Fibroblast of villous mesenchyme (primary cell): ENCODE results near the gene SRGAP2C. TPM values are rescaled to one million over a fixed set of nuclear protein-coding genes. Genes with fewer than 3 reads are reported as not detected.
"Not testable (repeated sequence)": the region's sequence is repeated elsewhere in the genome, so short reads cannot be mapped to it uniquely, and the experiment has no call there.

Experiments used
- DNase-seq: peaks from one replicate; pipeline ENCODE4 v3.0.0-alpha.2; 2010; ENCODE audit warnings: low read depth
- H3K4me3 ChIP-seq: 2 replicates; pipeline ENCODE4 v1.5.1; 2011; ENCODE audit warnings: low read depth, mild to moderate bottlenecking, low read length
- total RNA-seq: library from RNA; depleted of rRNA; stranded (reverse); fragments of >200 nt; gene quantifications from 2 replicates; pipeline ENCODE4 v1.2.3, GENCODE V29; 2012

Gene SRGAP2C
- total RNA-seq, 1 donor = 15.1 TPM

DNA sequence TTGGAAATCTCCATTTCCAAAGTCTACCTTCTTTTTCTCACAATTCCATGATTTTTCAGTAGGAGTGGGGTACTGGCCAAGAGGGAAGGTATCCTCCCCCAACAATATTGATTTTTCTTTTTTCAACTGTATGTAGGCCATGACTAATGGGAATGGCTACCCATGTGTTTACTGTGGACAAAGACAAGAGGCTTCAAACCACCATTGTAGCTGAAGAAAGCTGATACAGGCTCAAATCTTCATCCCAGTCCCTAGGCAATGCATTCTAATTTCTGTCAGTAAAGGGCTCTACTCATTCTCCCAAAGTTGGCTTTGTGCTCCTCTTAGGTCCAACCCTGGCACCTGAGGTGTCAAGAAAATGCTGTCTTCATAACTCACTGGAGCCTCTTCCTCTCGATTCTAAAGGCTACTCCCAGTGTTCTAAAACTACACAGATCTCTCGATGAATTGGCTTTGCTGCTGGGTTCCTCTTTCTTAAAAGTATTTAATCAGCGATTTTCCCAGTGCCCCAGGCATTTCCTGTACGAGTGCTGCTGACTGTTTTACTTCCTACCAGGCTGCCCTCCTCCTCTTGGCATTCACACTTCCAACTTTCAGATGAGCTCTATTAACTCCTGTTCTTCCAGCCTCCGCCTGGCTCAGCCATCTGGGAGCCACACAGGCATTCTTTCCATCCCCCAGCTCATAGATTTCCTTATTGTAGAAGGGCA lies 171.1 kb downstream of the SRGAP2C start:
- DNase-seq, H3K4me3 ChIP-seq: not testable (repeated sequence)

- not testable (repeated sequence) for H3K4me3 ChIP-seq, DNase-seq
Observed at GRCh38 chr1:121356819-121357218, 172.0 kb downstream of the SRGAP2C start.

DNA sequence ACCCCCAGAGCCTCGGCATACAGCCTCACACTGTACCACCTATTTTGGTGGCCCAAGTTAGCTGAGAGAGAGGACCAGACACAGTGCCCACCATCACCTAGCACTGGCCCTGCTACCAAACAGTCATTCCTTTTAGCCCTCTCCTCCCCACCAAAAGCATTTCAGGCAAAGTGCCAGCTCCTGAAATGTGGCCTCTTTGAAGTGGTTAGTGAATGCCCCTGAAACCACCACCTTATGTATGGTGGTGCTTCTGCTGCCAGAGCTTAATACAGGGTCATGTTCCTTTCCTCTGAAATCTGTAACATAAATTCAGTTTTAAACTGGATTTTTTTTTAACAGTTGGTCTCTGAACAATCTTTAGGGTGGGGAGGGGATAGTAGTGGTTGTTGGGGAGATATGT lies 175.8 kb downstream of the SRGAP2C start:
- H3K4me3 ChIP-seq = not testable (repeated sequence)

GRCh38 chr1:121361451-121362233 lies 176.9 kb downstream of the SRGAP2C start:
- DNase-seq, H3K4me3 ChIP-seq: not testable (repeated sequence)

More for the DNA sequence above, 175.8 kb downstream of the SRGAP2C start:
- DNase-seq = not testable (repeated sequence)

GRCh38 chr1:121362234-121362883 lies 177.6 kb downstream of the SRGAP2C start:
- H3K4me3 ChIP-seq, DNase-seq: not testable (repeated sequence)

- not testable (repeated sequence) for H3K4me3 ChIP-seq, DNase-seq
Observed at GRCh38 chr1:121365316-121365715, 180.5 kb downstream of the SRGAP2C start.

DNA sequence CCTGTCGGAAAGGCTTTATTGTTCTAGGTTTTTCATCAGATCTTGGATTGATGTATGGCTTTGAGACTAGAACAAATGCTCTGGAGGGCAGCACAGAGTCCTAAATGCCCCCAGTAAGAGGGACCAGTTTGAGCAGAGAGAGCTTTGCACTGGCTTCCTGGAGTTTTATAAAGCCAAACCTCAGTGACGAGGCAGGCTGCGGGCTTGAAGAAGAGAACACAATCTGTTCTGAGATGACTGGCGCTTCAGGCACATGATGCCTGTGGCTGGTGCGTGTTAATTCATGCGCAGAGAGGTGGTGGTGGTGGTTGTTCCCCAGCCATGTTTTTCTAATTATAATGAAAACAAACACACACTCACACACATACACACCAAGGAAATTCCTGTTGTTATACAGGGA lies 180.9 kb downstream of the SRGAP2C start:
- DNase-seq, H3K4me3 ChIP-seq: not testable (repeated sequence)

DNA sequence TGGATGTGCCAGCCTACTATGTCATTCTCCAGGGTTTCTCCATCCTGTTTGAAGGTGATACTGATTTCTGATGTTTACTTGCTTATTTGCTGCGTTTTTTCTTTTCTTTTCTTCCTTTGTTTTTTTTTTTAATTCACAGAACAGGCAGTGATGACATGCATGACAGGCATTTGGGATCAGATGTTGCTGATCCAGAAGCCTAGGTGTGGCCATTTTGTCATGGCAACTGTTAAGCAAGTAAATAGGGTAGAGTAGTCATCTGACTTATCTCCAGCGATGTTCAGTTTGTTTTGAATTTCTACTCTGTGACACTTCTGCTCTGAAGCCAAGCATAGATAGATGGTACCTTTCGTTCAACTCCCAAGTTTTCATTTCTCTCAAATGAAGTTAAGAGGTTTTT lies 181.4 kb downstream of the SRGAP2C start:
- DNase-seq = not testable (repeated sequence)

DNA sequence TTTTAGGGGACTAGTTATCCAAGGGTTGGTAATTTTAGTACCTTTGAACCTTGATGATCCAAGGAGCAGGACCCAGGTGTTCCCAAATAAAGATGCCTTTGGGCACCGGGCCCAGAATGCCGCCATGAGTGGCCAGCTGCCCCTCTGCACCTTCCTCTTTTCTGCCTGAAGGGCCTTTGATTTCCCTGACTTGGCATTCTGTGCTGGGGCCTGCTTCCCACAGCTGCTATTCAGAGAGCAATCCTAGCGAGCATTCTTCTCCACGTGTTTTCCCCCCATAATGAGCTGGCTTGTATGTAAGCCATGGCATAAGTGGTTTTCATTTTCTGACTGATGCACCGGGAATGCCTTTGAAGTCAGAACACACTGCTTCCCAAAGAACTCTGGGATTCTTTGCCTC lies 184.1 kb downstream of the SRGAP2C start:
- DNase-seq, H3K4me3 ChIP-seq: not testable (repeated sequence)

More for the DNA sequence above, 181.4 kb downstream of the SRGAP2C start:
- not testable (repeated sequence) for H3K4me3 ChIP-seq

GRCh38 chr1:121369959-121370358 lies 185.2 kb downstream of the SRGAP2C start:
- not testable (repeated sequence) for H3K4me3 ChIP-seq

DNA sequence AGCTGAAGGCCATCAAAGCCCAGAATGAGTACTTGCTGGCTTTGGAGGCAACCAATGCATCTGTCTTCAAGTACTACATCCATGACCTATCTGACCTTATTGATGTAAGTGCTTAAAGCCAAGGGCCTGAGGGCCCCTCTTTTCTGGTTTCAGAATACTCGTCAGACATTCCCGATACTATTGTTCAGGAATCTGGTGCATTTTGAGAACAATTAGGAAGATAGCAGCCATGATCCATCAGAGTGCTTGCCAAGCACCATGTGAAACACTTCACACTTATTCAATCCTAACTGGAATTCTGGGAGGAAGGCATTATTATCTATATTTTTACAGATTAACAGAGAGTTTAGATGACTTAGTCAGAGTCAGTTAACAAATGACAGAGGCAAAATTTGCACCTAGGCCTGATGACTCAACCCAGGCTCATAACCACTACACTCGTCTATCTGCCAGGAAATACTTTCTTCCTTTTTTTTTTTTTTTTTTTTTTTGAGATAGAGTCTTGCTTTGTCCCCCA lies 190.1 kb downstream of the SRGAP2C start:
- DNase-seq = peak; percentile 4

More at GRCh38 chr1:121369959-121370358, 185.2 kb downstream of the SRGAP2C start:
- DNase-seq = not testable (repeated sequence)

GRCh38 chr1:121376986-121377385 lies 192.2 kb downstream of the SRGAP2C start:
- H3K4me3 ChIP-seq, DNase-seq: not testable (repeated sequence)

More for the DNA sequence above, 190.1 kb downstream of the SRGAP2C start:
- H3K4me3 ChIP-seq = not testable (repeated sequence)

GRCh38 chr1:121378757-121379156 lies 194.0 kb downstream of the SRGAP2C start:
- H3K4me3 ChIP-seq, DNase-seq: not testable (repeated sequence)

- DNase-seq, H3K4me3 ChIP-seq: not testable (repeated sequence)
Observed at GRCh38 chr1:121384754-121385153, 200.0 kb downstream of the SRGAP2C start.

DNA sequence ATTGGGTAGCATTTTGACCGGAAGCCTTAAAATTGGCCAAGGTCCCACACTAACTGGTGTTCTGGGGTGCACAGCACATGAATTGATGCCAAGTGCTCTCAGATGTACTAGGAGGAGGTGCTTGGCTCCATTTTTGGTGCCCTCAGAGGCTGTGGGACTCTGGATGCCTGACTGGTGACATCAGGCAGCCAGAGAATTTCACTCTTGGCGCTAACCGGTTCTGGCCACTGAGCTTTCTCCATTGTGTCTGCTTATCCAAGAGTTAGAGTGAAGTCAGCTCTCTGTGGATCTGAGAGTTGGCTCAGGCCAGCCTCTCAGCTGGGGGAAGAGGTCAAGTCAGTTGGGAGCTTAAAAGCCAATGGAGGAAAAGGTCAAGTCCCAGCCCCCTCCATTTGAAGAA lies 200.4 kb downstream of the SRGAP2C start:
- not testable (repeated sequence) for H3K4me3 ChIP-seq, DNase-seq

GRCh38 chr1:121385563-121386288 lies 201.0 kb downstream of the SRGAP2C start:
- H3K4me3 ChIP-seq, DNase-seq: not testable (repeated sequence)

- not testable (repeated sequence) for DNase-seq, H3K4me3 ChIP-seq
Observed at GRCh38 chr1:121386319-121386948, 201.7 kb downstream of the SRGAP2C start.
